ENCODE measurements around the gene EFNA4.

EFNA4 gene

GRCh38 chr1:155077758-155078445 is 14.4 kb downstream of the EFNA4 start:
- Histone ChIP-seq H3K36me3 (ENCODE audit: control insufficient read depth, insufficient read depth, low read length) (no peaks in the 10 kb centered on the region), H3K4me1 (ENCODE audit: control insufficient read depth, insufficient read depth, low read length) (peaks cover 36% of the 10 kb centered on the region), H3K27ac (ENCODE audit: low read depth, low read length) (no peak overlapping the region), H3K4me3 (ENCODE audit: low read depth, low read length) (peak overlapping the region; percentile 60), H3K9me3 (ENCODE audit: control insufficient read depth, insufficient read depth, low read depth, low read length) (no peaks in the 10 kb centered on the region), H3K9ac (ENCODE audit: low read length) (no peak overlapping the region), H3K27me3 (ENCODE audit: control insufficient read depth, insufficient read depth, low read length) (peaks cover 73% of the 10 kb centered on the region)

DNA sequence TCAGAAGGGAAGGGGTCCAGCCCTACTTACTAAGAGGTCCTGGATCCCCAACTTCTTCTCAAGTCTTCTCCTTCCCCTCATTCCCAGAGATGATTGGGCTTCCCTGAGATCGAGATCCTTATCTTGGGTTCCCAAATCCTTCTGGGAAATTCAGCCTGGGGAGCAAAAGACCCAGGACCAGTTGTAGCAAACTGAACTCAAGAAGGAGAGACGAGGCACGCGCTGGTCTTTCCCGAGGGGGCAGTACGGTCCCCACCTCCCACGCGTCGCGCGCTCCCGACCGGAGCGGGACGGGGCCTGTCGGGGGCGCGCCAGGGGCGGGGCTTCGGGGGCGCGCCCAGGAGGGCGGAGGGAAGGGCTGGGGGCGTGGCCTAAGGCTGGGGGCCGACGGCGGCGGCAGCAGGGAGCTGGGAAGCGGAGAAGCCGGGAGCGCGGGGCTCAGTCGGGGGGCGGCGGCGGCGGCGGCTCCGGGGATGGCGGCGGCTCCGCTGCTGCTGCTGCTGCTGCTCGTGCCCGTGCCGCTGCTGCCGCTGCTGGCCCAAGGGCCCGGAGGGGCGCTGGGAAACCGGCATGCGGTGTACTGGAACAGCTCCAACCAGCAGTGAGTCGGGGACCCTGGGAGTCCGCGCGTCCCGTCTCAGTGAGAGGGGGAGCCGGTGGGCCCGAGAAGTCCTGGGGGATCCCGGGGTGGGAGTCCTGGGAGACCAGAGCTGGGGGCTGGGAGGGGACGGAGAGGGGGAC is 15.1 kb downstream of the EFNA4 start, which contains the start of gene EFNA3:
Gene EFNA3 (plus strand): TSS at position 369 of the 741 bp plus-strand sequence. CDS start 105 bp downstream, at position 474.
- no peak within 1 kb of the TSS for H3K27ac ChIP-seq (ENCODE audit: low read depth, low read length)
- no peaks in the 10 kb centered on the region for H3K36me3 ChIP-seq (ENCODE audit: control insufficient read depth, insufficient read depth, low read length)
- H3K4me1 ChIP-seq (ENCODE audit: control insufficient read depth, insufficient read depth, low read length): peaks cover 30% of the 10 kb centered on the region
- H3K9ac ChIP-seq (ENCODE audit: low read length): peak within 1 kb of the TSS; percentile 21
- peaks cover 77% of the 10 kb centered on the region for H3K27me3 ChIP-seq (ENCODE audit: control insufficient read depth, insufficient read depth, low read length)
- H3K4me3 ChIP-seq (ENCODE audit: low read depth, low read length): peak within 1 kb of the TSS; percentile 60
- H3K9me3 ChIP-seq (ENCODE audit: control insufficient read depth, insufficient read depth, low read depth, low read length): no peaks in the 10 kb centered on the region

DNA sequence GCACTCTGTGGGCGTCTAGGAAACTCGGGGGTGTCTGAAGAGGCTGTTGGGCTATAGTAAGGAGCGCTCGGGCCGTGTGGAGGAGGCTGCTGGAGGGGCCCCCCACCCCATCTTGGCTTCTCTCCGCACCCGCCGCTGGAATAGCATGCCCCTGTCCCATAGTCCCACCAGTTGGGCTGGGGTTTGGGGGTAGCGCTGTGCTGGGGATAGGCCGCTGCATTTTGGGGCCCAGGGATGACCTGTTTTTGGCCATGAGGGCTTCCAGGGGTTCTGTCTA is 15.6 kb downstream of the EFNA4 start:
- H3K27me3 ChIP-seq (ENCODE audit: control insufficient read depth, insufficient read depth, low read length): peaks cover 82% of the 10 kb centered on the region
- H3K4me3 ChIP-seq (ENCODE audit: low read depth, low read length): peak overlapping the region; percentile 60
- peaks cover 31% of the 10 kb centered on the region for H3K4me1 ChIP-seq (ENCODE audit: control insufficient read depth, insufficient read depth, low read length)
- H3K9ac ChIP-seq (ENCODE audit: low read length): no peak overlapping the region
- no peaks in the 10 kb centered on the region for H3K9me3 ChIP-seq (ENCODE audit: control insufficient read depth, insufficient read depth, low read depth, low read length)
- no peak overlapping the region for H3K27ac ChIP-seq (ENCODE audit: low read depth, low read length)
- no peaks in the 10 kb centered on the region for H3K36me3 ChIP-seq (ENCODE audit: control insufficient read depth, insufficient read depth, low read length)

DNA sequence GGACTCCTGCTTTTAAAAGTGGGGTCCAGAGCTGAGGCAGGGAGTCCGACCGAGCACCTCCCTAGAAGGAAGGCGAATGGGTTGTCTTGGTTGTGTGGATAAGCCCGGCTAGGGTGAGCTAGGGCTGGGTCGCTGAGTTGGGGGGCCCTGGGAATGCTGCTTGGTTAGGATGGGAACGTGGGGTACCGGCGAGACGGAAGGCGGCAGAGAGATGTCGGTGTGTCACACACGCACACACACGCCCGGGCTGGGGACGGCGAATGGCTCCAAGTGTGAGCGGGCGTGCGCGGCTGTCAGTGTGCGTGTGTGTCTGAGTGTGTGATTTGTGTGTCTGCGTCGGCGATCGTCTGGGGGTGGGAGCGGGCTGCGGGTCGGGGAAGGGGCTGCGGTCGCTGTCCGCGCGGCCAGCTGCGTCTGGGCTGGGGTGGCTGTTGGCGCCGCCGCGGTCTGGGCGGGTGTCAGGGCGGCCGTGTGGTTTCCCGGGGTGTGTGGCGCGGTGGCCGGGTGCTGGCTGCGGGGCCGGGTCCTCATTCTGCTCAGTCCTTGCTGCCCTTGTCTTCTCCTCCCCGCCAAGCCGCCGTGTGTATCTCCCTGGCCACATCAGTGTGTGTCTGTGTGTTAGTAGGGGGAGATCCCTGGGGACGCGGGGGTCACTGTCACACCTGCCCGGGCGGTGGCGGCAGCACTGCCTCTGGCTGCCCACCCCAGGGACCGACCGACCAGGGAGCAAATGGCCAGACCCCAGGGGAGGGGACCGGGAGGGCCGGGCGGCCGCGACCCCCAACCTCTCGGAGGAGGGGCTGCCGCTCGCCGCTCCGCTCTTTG is 16.2 kb downstream of the EFNA4 start:
- H3K36me3 ChIP-seq (ENCODE audit: control insufficient read depth, insufficient read depth, low read length): no peaks in the 10 kb centered on the region
- no peaks in the 10 kb centered on the region for H3K9me3 ChIP-seq (ENCODE audit: control insufficient read depth, insufficient read depth, low read depth, low read length)
- H3K4me1 ChIP-seq (ENCODE audit: control insufficient read depth, insufficient read depth, low read length): peaks cover 35% of the 10 kb centered on the region
- no peak overlapping the region for H3K27ac ChIP-seq (ENCODE audit: low read depth, low read length)
- H3K4me3 ChIP-seq (ENCODE audit: low read depth, low read length): peak overlapping the region; percentile 60
- peak overlapping the region; percentile 21 for H3K9ac ChIP-seq (ENCODE audit: low read length)
- peaks cover 84% of the 10 kb centered on the region for H3K27me3 ChIP-seq (ENCODE audit: control insufficient read depth, insufficient read depth, low read length)

DNA sequence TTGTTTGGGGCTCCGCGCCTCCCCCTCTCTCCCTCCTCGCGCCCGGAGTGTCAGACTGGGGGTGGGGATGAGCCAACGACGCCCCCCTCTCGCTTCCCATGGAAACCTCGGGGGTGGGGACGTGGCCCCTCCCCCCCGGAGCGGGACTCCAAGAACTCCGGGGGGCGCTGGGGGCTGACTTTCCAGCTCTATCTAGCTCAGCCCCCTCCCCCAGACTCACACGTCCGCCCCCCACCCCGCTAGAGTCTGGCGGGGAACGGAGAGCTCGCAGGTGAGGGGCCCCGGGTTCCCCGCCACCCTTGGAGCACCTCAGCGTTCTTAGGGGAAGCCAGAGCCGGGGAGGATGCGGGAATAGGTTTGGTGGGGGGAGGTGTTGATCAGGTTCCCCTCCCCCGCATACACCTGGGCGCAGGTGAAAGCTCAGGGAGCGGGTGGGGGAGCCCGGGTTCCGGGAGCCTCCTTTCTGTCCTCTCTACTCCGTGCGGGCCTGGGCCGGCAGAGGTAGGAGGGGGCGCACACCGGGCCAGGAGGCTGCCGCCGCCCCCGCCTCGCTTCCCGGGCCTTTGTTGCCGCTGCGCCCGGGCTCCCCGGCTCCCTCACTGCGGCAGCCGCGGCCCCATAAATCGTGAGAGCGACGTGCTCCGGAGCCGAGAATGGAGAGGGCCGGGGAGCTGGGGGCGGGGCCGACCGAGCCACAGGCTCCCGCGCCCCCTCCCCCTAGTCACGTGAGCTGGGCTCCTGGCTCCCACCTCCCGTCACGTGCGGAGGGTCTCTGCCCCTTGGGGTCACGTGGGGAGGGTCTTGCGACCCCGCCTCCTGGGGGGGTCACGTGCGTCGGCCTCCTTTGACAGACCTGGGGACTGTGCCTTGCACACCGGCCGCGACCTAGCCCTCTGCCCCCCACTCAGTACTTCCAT is 17.0 kb downstream of the EFNA4 start:
- H3K9ac ChIP-seq (ENCODE audit: low read length): peak overlapping the region; percentile 22
- peaks cover 75% of the 10 kb centered on the region for H3K27me3 ChIP-seq (ENCODE audit: control insufficient read depth, insufficient read depth, low read length)
- peaks cover 35% of the 10 kb centered on the region for H3K4me1 ChIP-seq (ENCODE audit: control insufficient read depth, insufficient read depth, low read length)
- H3K36me3 ChIP-seq (ENCODE audit: control insufficient read depth, insufficient read depth, low read length): no peaks in the 10 kb centered on the region
- H3K9me3 ChIP-seq (ENCODE audit: control insufficient read depth, insufficient read depth, low read depth, low read length): no peaks in the 10 kb centered on the region
- H3K27ac ChIP-seq (ENCODE audit: low read depth, low read length): no peak overlapping the region
- peak overlapping the region; percentile 60 for H3K4me3 ChIP-seq (ENCODE audit: low read depth, low read length)

GRCh38 chr1:155081472-155082300 is 18.1 kb downstream of the EFNA4 start:
- Histone ChIP-seq H3K9me3 (ENCODE audit: control insufficient read depth, insufficient read depth, low read depth, low read length) (no peaks in the 10 kb centered on the region), H3K4me3 (ENCODE audit: low read depth, low read length) (peak overlapping the region; percentile 60), H3K4me1 (ENCODE audit: control insufficient read depth, insufficient read depth, low read length) (peaks cover 41% of the 10 kb centered on the region), H3K9ac (ENCODE audit: low read length) (no peak overlapping the region), H3K27ac (ENCODE audit: low read depth, low read length) (no peak overlapping the region), H3K36me3 (ENCODE audit: control insufficient read depth, insufficient read depth, low read length) (no peaks in the 10 kb centered on the region), H3K27me3 (ENCODE audit: control insufficient read depth, insufficient read depth, low read length) (peaks cover 73% of the 10 kb centered on the region)

GRCh38 chr1:155082301-155083051 is 18.9 kb downstream of the EFNA4 start:
- Histone ChIP-seq H3K4me3 (ENCODE audit: low read depth, low read length) (peak overlapping the region; percentile 60), H3K9me3 (ENCODE audit: control insufficient read depth, insufficient read depth, low read depth, low read length) (no peaks in the 10 kb centered on the region), H3K36me3 (ENCODE audit: control insufficient read depth, insufficient read depth, low read length) (no peaks in the 10 kb centered on the region), H3K4me1 (ENCODE audit: control insufficient read depth, insufficient read depth, low read length) (peaks cover 42% of the 10 kb centered on the region), H3K27ac (ENCODE audit: low read depth, low read length) (no peak overlapping the region), H3K9ac (ENCODE audit: low read length) (no peak overlapping the region), H3K27me3 (ENCODE audit: control insufficient read depth, insufficient read depth, low read length) (peaks cover 70% of the 10 kb centered on the region)

DNA sequence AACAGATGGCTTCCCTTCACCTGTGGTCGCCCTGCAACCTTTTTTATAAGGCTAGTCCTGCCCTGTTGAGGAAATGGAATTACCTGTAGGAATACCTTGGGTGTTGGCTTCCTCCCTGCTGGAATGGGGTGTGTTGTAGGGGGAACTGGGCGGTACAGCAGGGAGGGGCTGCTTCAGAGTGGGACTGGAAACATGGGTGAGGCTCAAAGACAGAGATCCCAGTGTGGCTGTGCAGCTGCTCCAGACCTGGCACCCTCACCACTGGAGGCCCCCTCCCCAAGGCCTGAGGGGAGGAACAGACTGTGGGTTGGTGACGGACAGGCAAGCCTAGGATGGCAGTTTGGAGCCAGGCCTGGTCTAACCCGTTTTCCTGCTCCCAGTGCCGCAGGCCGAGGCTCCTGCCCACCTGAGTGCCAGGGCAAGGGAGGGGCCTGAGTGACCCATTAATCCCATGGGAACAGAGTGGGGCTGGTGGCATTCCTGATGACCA is 19.6 kb downstream of the EFNA4 start:
- H3K36me3 ChIP-seq (ENCODE audit: control insufficient read depth, insufficient read depth, low read length): no peaks in the 10 kb centered on the region
- no peaks in the 10 kb centered on the region for H3K9me3 ChIP-seq (ENCODE audit: control insufficient read depth, insufficient read depth, low read depth, low read length)
- H3K9ac ChIP-seq (ENCODE audit: low read length): no peak overlapping the region
- 0 out of 2 replicates have a peak overlapping the region, but pooled peaks have one; percentile 60 for H3K4me3 ChIP-seq (ENCODE audit: low read depth, low read length)
- peaks cover 64% of the 10 kb centered on the region for H3K27me3 ChIP-seq (ENCODE audit: control insufficient read depth, insufficient read depth, low read length)
- H3K4me1 ChIP-seq (ENCODE audit: control insufficient read depth, insufficient read depth, low read length): peaks cover 41% of the 10 kb centered on the region
- no peak overlapping the region for H3K27ac ChIP-seq (ENCODE audit: low read depth, low read length)

DNA sequence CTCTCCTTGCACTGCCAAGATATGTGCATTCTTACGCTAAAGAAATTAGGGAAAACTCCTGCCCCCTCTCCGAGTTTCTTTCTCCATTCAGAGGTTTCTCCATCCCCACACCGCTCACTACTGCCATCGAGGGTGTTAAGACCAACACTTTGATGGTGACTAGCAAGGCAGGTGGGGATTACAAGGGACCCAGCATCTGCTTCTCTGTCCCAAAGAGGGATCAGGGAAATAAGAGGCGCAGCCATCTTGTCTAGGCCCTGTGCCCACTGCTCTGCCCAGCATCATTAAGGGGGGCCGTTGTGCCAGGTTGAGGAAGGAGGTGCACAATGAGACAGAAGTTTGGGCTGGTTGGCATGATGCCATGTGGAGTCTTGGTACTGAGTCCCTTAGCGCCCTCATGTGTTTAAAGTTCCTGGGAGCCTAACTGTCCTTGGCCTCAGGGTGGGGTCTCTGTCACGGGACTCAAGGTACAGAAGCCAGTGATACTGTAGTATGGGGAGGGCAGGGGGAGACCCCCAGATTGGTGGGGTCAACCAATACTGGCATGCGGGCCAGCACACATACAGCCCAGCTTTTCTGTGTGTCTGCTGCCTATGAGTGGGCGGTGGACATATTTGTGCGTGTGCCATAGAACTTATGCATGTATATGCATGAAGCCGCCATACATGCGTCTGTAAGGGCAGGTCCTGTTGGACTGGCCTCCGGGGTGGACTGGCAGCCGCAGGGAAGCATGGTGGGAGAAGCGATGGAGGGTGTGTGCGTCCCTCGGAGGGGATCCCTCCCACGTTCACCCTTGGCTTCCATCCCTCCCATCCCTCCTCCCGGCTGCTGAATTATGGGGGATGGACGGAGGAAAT is 20.6 kb downstream of the EFNA4 start:
- Histone ChIP-seq H3K27ac (ENCODE audit: low read depth, low read length) (no peak overlapping the region), H3K9ac (ENCODE audit: low read length) (no peak overlapping the region), H3K9me3 (ENCODE audit: control insufficient read depth, insufficient read depth, low read depth, low read length) (no peaks in the 10 kb centered on the region), H3K36me3 (ENCODE audit: control insufficient read depth, insufficient read depth, low read length) (no peaks in the 10 kb centered on the region), H3K27me3 (ENCODE audit: control insufficient read depth, insufficient read depth, low read length) (peaks cover 57% of the 10 kb centered on the region), H3K4me3 (ENCODE audit: low read depth, low read length) (peak overlapping the region; percentile 84), H3K4me1 (ENCODE audit: control insufficient read depth, insufficient read depth, low read length) (peaks cover 37% of the 10 kb centered on the region)
